ENCODE results near the gene MCRIP2.

The MCRIP2 gene

DNA sequence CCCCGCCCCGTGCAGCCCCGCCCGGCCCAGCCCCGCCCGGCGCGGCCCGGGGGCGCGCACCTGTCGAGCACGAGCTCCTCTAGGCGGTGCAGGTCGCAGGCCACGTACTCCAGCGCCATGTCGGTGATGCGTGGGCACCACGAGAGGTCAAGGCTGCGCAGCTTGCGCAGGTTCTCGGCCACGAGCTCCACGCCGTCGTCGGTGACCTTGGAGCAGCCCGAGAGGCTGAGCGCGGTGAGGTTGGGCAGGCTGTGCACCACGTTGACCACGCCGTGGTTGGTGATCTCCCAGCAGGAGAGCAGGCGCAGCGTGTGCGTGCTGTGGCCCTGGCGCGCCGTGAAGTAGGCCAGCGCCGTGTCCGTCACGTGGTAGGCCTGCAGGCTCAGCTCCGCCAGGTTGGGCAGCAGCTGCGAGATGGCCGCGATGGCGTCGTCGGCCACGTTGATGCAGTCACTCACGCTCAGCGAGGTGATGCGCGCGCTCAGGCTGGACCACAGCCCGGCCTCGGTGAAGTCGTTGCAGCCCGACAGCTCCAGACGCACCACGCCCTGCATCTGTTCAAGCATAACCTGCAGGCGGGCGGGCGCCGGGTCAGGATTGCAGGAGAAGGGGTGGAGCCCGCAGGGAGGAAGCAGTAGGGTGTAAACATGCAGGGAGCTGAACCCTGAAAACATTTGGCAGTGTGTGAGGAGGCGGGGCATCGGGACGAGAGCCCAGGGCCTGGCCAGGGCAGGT is 53.9 kb downstream of the MCRIP2 start:
- no peak overlapping the region for H3K27ac ChIP-seq (ENCODE audit: low read depth, low read length, severe bottlenecking)
- WGBS, 2 experiments (ENCODE audit: insufficient coverage in 2 of 2): 11 to 12% methylated on average over 69 of the region's 71 CpGs
- H3K4me3 ChIP-seq (ENCODE audit: extremely low read depth, insufficient read depth, low read length, poor library complexity, severe bottlenecking): no peak overlapping the region
- H3K36me3 ChIP-seq (ENCODE audit: control insufficient read depth, insufficient read depth, low read length): no peaks in the 10 kb centered on the region
- H3K4me1 ChIP-seq (ENCODE audit: control insufficient read depth, insufficient read depth, low read length, poor library complexity, severe bottlenecking): peaks cover 13% of the 10 kb centered on the region
- H3K9me3 ChIP-seq (ENCODE audit: control insufficient read depth, low read length): no peaks in the 10 kb centered on the region

Data from mesodermal cell (in vitro differentiated cells).